A549 (cell line): ENCODE results near the gene PPRC1. TPM values are rescaled to one million over a fixed set of nuclear protein-coding genes. Genes with fewer than 3 reads are reported as not detected.
A peak's percentile ranks its signal among the peaks of the same experiment; 100 is the strongest.

Source experiments
- ATAC-seq, 2 experiments: fragments of 200-7000 bp in 1 of 2; fragments of >200 bp in 1 of 2; cut with Nextera tagmentation in 1 of 2; cut with Tn5 transposase in 1 of 2; 3 replicates each; pipeline versions ENCODE4 v1.8.0 to v1.9.1; 2018 to 2020; ENCODE audit warnings: mild to moderate bottlenecking in 1 of 2, moderate library complexity in 1 of 2
- CTCF ChIA-PET: fragments of 300-600 bp; sonication (Branson Sonifier 250); formaldehyde crosslinking; extraction: SDS; loops from one replicate; lab custom pipeline; 2021; ENCODE audit warnings: antibody characterized with exemption, inconsistent platforms; lab: Yijun Ruan, JAX
- POLR2A ChIA-PET: fragments of 350-600 bp; formaldehyde crosslinking; extraction: SDS; loops from one replicate; lab custom pipeline; 2021; ENCODE audit warnings: antibody characterized with exemption, inconsistent platforms; lab: Yijun Ruan, JAX
- DNase-seq, 2 experiments: peaks; one replicate each; pipeline versions ENCODE4 v3.0.0 to v3.0.0-alpha.2; 2011 to 2016; ENCODE audit warnings: low read depth in 1 of 2, low spot score in 1 of 2
- FAIRE-seq: peaks from 2 replicates; lab custom pipeline; 2011; peaks lifted over from hg19 to GRCh38; lab: Jason Lieb, UNC
- H3K27ac ChIP-seq, 2 experiments: fragments of >200 bp; sonication (Bioruptor Twin); formaldehyde crosslinking; 3 replicates each; pipeline ENCODE4 v1.5.1; 2016 to 2017
- H3K4me1 ChIP-seq: fragments of >200 bp; sonication (Bioruptor Twin); formaldehyde crosslinking; 3 replicates; pipeline ENCODE4 v1.6.1; 2016
- H3K4me2 ChIP-seq: fragments of >200 bp; sonication (Bioruptor Twin); formaldehyde crosslinking; 3 replicates; pipeline ENCODE4 v1.6.1; 2016
- H3K4me3 ChIP-seq: fragments of >200 bp; sonication (Bioruptor Twin); formaldehyde crosslinking; 3 replicates; pipeline ENCODE4 v1.5.1; 2016
- H3K9me3 ChIP-seq: fragments of >200 bp; sonication (Bioruptor Twin); formaldehyde crosslinking; 3 replicates; pipeline ENCODE4 v1.6.1; 2016
- ATOH8 ChIP-seq: fragments of 250-450 bp; sonication (Bioruptor Pico); IDR thresholded peaks from 2 replicates; pipeline ENCODE4 v1.5.0; 2020; ENCODE audit warnings: low read depth, mild to moderate bottlenecking, moderate library complexity
- BCL3 ChIP-seq: fragments of >200 bp; sonication (Bioruptor Twin); formaldehyde crosslinking; IDR thresholded peaks from 3 replicates; pipeline ENCODE4 v1.6.1; 2016
- CBX2 ChIP-seq: fragments of 200-600 bp; sonication (generic); IDR thresholded peaks from 2 replicates; pipeline ENCODE4 v1.6.1; 2016; ENCODE audit warnings: low read depth, mild to moderate bottlenecking, borderline replicate concordance
- EHF ChIP-seq: fragments of 250-450 bp; sonication (Bioruptor Pico); IDR thresholded peaks from 2 replicates; pipeline ENCODE4 v1.5.0; 2020; ENCODE audit warnings: mild to moderate bottlenecking
- EHMT2 ChIP-seq: fragments of 200-600 bp; sonication (generic); IDR thresholded peaks from 2 replicates; pipeline ENCODE4 v1.6.1; 2016; ENCODE audit warnings: antibody characterized with exemption, low read depth, mild to moderate bottlenecking, moderate library complexity
- EP300 ChIP-seq, 2 experiments: fragments of >200 bp; sonication (Bioruptor Twin); formaldehyde crosslinking; IDR thresholded peaks; 2 replicates in 1 of 2; 3 replicates in 1 of 2; pipeline ENCODE4 v1.6.1; 2016 to 2017
- ESRRA ChIP-seq: fragments of 150-350 bp; IDR thresholded peaks from 2 replicates; pipeline ENCODE4 v1.6.1; 2014; ENCODE audit warnings: mild to moderate bottlenecking, low read length, borderline replicate concordance
- GATA3 ChIP-seq: IDR thresholded peaks from 2 replicates; pipeline ENCODE4 v1.6.1; 2012; ENCODE audit warnings: borderline replicate concordance
- HMGXB4 ChIP-seq: fragments of 250-450 bp; sonication (Bioruptor Pico); IDR thresholded peaks from 2 replicates; pipeline ENCODE4 v1.5.0; 2021; ENCODE audit warnings: mild to moderate bottlenecking, moderate library complexity, borderline replicate concordance
- HOXB13 ChIP-seq: fragments of 250-450 bp; sonication (Bioruptor Pico); IDR thresholded peaks from 2 replicates; pipeline ENCODE4 v1.5.0; 2020; ENCODE audit warnings: low read depth, mild to moderate bottlenecking, moderate library complexity
- HOXB5 ChIP-seq: fragments of 250-450 bp; sonication (Bioruptor Pico); IDR thresholded peaks from 2 replicates; pipeline ENCODE4 v1.5.0; 2020; ENCODE audit warnings: mild to moderate bottlenecking, moderate library complexity
- MAZ ChIP-seq: fragments of 150-350 bp; IDR thresholded peaks from 2 replicates; pipeline ENCODE4 v1.6.1; 2014; ENCODE audit warnings: antibody characterized with exemption, low read depth, low read length, borderline replicate concordance
- MYC ChIP-seq: IDR thresholded peaks from 2 replicates; pipeline ENCODE4 v1.6.1; 2012; ENCODE audit warnings: mild to moderate bottlenecking, inconsistent platforms, low read length, improper control_type of control experiment, borderline replicate concordance
- RAD21 ChIP-seq, 2 experiments: fragments of >200 bp in 1 of 2; sonication (Bioruptor Twin) in 1 of 2; formaldehyde crosslinking in 1 of 2; IDR thresholded peaks in 1 of 2; conservative IDR thresholded peaks in 1 of 2; 2 replicates in 1 of 2; 3 replicates in 1 of 2; pipeline ENCODE4 v1.6.1; 2012 to 2018; ENCODE audit warnings: inconsistent platforms in 1 of 2
- RFX5 ChIP-seq: fragments of 450-650 bp; IDR thresholded peaks from 2 replicates; pipeline ENCODE4 v1.7.1; 2014; ENCODE audit warnings: antibody characterized with exemption, mild to moderate bottlenecking, moderate library complexity
- RNF2 ChIP-seq: fragments of 200-600 bp; sonication (generic); IDR thresholded peaks from 2 replicates; pipeline ENCODE4 v1.6.1; 2016; ENCODE audit warnings: low read depth, mild to moderate bottlenecking, antibody characterized with exemption, moderate library complexity, borderline replicate concordance
- TFCP2L1 ChIP-seq: fragments of 250-450 bp; sonication (Bioruptor Pico); IDR thresholded peaks from 2 replicates; pipeline ENCODE4 v1.5.0; 2021; ENCODE audit warnings: mild to moderate bottlenecking
- USF2 ChIP-seq: fragments of 450-650 bp; IDR thresholded peaks from 2 replicates; pipeline ENCODE4 v1.6.1; 2014; ENCODE audit warnings: antibody characterized with exemption
- ZSCAN20 ChIP-seq: fragments of 250-450 bp; sonication (Bioruptor Pico); IDR thresholded peaks from 2 replicates; pipeline ENCODE4 v1.8.0; 2022; ENCODE audit warnings: mild to moderate bottlenecking, moderate library complexity
- WGBS: methylation state at CpG from one replicate; pipeline ENCODE4 v1.1.6; 2017; ENCODE audit errors: missing lambda C conversion rate; 5-methylcytosine and 5-hydroxymethylcytosine counted together
- polyA plus RNA-seq, 4 experiments: library from polyadenylated mRNA; depleted of rRNA in 3 of 4; stranded (reverse); fragments of >200 nt; fragmentation: RNase III in 1 of 4; extraction: RNeasy Plus Mini Kit Qiagen cat#74134 plus additional on column Dnase treatment in 1 of 4; gene quantifications; 2 replicates in 3 of 4; 3 replicates in 1 of 4; pipeline ENCODE4 v1.2.3, GENCODE V29; 2011 to 2017

Gene PPRC1
- polyA plus RNA-seq, 2 of the 4 experiments (the other 2 are of a cell fraction), result 27.0 to 44.1 TPM

- H3K9me3 ChIP-seq, result no peaks in the 10 kb centered on the region
- POLR2A ChIA-PET, result interaction anchor here (3.1 kb wide), 1 partner anchor 13 kb away, joined by 12 read pairs; no protein-coding TSS in a partner anchor
- no peak overlapping the region for H3K4me3 ChIP-seq
- peak; percentile 80 to 93 for ATAC-seq
- CTCF ChIA-PET, result interaction anchor here (0.7 to 8.0 kb wide), 7 partner anchors 12 to 68 kb away, joined by 3 to 55 read pairs (median 3); no protein-coding TSS in a partner anchor
- TF ChIP-seq RAD21 (conservative IDR thresholded peaks at IDR 0.05 in 1 of 2, IDR thresholded peaks at IDR 0.05 in 1 of 2), result peak in 1 of 2 experiments; percentile 24; a peak in 1 of 5 replicates
- no peak for TF ChIP-seq ATOH8
- DNase-seq, result peak in 1 of 2 experiments; percentile 57
- H3K4me1 ChIP-seq, result no peaks in the 10 kb centered on the region
- H3K27ac ChIP-seq, result no peak overlapping the region
- no peak overlapping the region for H3K4me2 ChIP-seq
- whole genome bisulfite sequencing, result 79% methylated on average over 5 of the region's 5 CpGs
- FAIRE-seq, result no peak
Measured at GRCh38 chr10:102101152-102101551, 31.7 kb upstream of the PPRC1 start.

- WGBS, result 42% methylated on average over 1 of the region's 1 CpG
- Histone ChIP-seq H3K9me3 (no peaks in the 10 kb centered on the region), H3K4me1 (no peaks in the 10 kb centered on the region), H3K4me2 (no peak overlapping the region), H3K4me3 (no peak overlapping the region), H3K27ac (no peak overlapping the region)
- ATAC-seq, result no peak
- FAIRE-seq, result no peak
- CTCF ChIA-PET, result interaction anchor here (1.6 to 8.0 kb wide), 3 partner anchors 11 to 261 kb away, joined by 5 to 55 read pairs (median 39); no protein-coding TSS in a partner anchor
- DNase-seq, result no peak
- POLR2A ChIA-PET, result interaction anchor here (3.1 kb wide), 1 partner anchor 12 kb away, joined by 12 read pairs; no protein-coding TSS in a partner anchor
- TF ChIP-seq RFX5, result no peak
- TF ChIP-seq ZSCAN20, result no peak
- TF ChIP-seq BCL3, result no peak
- TF ChIP-seq HMGXB4 (CRISPR knock-in tag), result no peak
- TF ChIP-seq ATOH8, result no peak
- no peak for TF ChIP-seq EP300 (IDR thresholded peaks at IDR 0.05)
Measured at GRCh38 chr10:102102421-102102820, 30.4 kb upstream of the PPRC1 start.

- POLR2A ChIA-PET, result no interaction called here
Measured at GRCh38 chr10:102106998-102107397, 25.8 kb upstream of the PPRC1 start.

More at GRCh38 chr10:102106998-102107397, 25.8 kb upstream of the PPRC1 start:
- TF ChIP-seq EHMT2 (no peak), RAD21 (conservative IDR thresholded peaks at IDR 0.05 in 1 of 2, IDR thresholded peaks at IDR 0.05 in 1 of 2) (no peak), ZSCAN20 (no peak), HMGXB4 (CRISPR knock-in tag) (no peak), TFCP2L1 (CRISPR knock-in tag) (no peak), EP300 (IDR thresholded peaks at IDR 0.05) (no peak), ESRRA (no peak), HOXB5 (CRISPR knock-in tag) (no peak), GATA3 (no peak), HOXB13 (CRISPR knock-in tag) (no peak), CBX2 (no peak), MYC (no peak), RNF2 (no peak), USF2 (no peak), EHF (CRISPR knock-in tag) (no peak), MAZ (no peak)
- DNase-seq (no peak), ATAC-seq (no peak; a peak in 2 of 6 replicates), FAIRE-seq (no peak)
- CTCF ChIA-PET, result interaction anchor here (9.9 kb wide), 1 partner anchor 33 kb away, joined by 64 read pairs; no protein-coding TSS in a partner anchor
- no peaks in the 10 kb centered on the region for H3K4me1 ChIP-seq
- 93% methylated on average over 2 of the region's 2 CpGs for WGBS
- no peaks in the 10 kb centered on the region for H3K9me3 ChIP-seq
- H3K27ac ChIP-seq, result no peak overlapping the region
- no peak overlapping the region for H3K4me2 ChIP-seq
- H3K4me3 ChIP-seq, result no peak overlapping the region
